Skeletal muscle satellite cell (primary cell): ENCODE results near the gene GCLM.

Source experiments
- H3K27me3 ChIP-seq: 2 replicates; pipeline ENCODE4 v1.7.0; 2013; ENCODE audit warnings: low read length; ENCODE audit not compliant: control insufficient read depth, insufficient read depth
- H3K36me3 ChIP-seq: 2 replicates; pipeline ENCODE4 v1.7.0; 2013; ENCODE audit warnings: mild to moderate bottlenecking, control low read depth, low read length; ENCODE audit not compliant: insufficient read depth
- H3K4me1 ChIP-seq: 2 replicates; pipeline ENCODE4 v1.7.0; 2013; ENCODE audit warnings: low read length; ENCODE audit not compliant: control insufficient read depth, insufficient read depth
- H3K4me2 ChIP-seq: 2 replicates; pipeline ENCODE4 v1.7.0; 2013; ENCODE audit warnings: mild to moderate bottlenecking, low read length
- H3K4me3 ChIP-seq: 2 replicates; pipeline ENCODE4 v1.7.0; 2013; ENCODE audit warnings: low read length
- H3K9ac ChIP-seq: 2 replicates; pipeline ENCODE4 v1.7.0; 2013; ENCODE audit warnings: mild to moderate bottlenecking, low read depth, low read length, moderate library complexity
- H3K9me3 ChIP-seq: replicated peaks from 2 replicates; pipeline ENCODE4 v1.7.0; 2013; ENCODE audit warnings: mild to moderate bottlenecking, control low read depth, low read length

Gene GCLM

DNA sequence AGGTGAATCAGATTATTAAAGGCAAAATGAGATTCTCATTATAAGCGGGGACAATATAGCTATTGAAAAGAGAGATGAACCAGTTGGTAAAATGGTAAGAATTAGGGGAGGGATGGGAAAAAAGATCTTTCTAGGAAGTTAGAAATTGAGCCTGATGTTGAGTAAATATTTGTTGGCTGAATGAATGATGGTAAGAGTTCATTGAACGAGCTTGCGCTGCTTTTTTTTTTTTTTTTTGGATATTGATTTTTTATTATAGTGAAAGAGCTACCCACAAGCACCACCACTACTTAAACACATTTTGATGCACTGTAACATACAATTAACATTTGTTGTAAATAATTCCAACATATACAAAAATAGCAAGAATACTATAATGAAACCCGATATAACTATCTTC lies 1.1 kb upstream of the GCLM start:
- Histone ChIP-seq H3K27me3 (no peaks in the 10 kb centered on the region), H3K9ac (no peak overlapping the region), H3K4me2 (no peak overlapping the region), H3K9me3 (no peaks in the 10 kb centered on the region), H3K36me3 (no peaks in the 10 kb centered on the region), H3K4me3 (no peak overlapping the region), H3K4me1 (peaks cover 17% of the 10 kb centered on the region)

DNA sequence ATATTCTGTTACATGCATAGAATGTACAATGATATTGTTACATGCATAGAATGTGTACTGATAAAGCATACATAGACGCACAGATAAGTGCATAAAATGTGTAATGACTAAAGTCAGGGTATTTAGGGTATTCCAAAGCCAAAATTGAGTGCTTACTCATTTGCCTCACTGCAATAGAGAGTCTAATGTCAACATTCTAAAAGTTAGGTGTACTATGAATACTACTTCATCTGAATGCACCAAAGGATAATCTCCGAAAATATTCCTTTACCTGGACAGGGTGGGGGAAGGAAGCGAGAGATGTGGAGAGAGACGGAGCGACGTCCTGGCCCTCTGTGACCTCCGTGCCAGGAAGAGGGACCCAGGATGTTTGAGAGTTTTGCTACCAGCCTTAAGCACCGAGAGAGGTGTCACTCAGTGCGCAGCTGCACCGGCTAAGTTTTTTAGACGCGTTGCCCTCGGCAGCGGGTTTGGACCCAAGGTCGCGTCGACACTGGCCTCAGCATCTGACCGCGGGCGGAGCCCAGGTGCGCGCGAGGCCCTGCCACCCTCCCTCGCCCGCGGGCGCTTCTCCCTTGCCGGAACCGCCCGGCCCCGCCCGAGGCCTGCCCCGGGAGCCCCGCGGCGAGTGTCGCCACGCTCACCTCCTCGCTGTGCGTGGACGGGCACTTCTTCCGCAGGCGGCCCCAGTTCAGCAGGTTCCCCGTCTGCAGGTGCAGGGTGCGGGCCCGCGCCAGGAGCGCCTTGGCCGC lies 660 bp downstream of the GCLM start:
- H3K4me3 ChIP-seq: peak overlapping the region; percentile 88
- peaks cover 31% of the 10 kb centered on the region for H3K4me1 ChIP-seq
- H3K4me2 ChIP-seq: peak overlapping the region; percentile 86
- H3K9me3 ChIP-seq: no peaks in the 10 kb centered on the region
- no peaks in the 10 kb centered on the region for H3K36me3 ChIP-seq
- no peaks in the 10 kb centered on the region for H3K27me3 ChIP-seq
- H3K9ac ChIP-seq: peak overlapping the region; percentile 87

DNA sequence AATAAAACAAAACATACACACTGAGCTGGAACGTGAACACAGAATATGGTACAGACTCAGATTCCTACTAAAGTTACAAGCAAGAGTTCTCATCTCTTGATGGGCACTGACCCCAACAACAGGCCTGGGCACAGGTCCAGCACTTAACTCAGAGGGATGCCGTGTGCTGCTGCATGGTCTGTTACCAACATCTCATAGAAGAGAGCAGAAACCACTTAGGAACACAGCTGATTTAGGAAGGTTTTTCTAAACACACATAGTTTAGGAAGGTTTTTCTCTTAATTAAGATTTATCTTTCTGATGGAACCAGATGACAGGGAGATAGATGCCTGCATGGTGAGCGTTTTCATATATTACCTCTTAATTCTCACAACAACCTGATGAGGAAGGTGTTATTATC lies 1.5 kb downstream of the GCLM start:
- Histone ChIP-seq H3K27me3 (no peaks in the 10 kb centered on the region), H3K4me2 (peak overlapping the region; percentile 86), H3K36me3 (no peaks in the 10 kb centered on the region), H3K9ac (peak overlapping the region; percentile 87), H3K9me3 (no peaks in the 10 kb centered on the region), H3K4me3 (peak overlapping the region; percentile 88), H3K4me1 (peaks cover 31% of the 10 kb centered on the region)

DNA sequence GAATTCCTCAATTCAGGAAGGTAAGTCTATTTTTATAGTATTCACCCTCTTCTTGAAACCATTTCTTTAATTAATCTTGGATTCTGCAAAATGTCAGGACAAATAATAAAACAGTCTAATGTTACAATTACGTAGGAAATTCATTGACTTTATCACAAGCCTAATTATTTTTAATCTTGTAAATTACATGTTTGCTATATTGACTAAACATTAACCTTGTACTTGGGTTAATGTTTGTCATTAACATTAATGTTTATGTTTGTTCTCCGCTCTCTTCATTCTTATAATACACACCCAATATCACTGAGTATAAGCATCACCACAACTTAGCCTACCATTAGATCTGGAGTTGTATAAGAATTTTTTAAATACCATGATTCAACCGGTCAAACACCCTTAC lies 2.8 kb downstream of the GCLM start:
- no peaks in the 10 kb centered on the region for H3K27me3 ChIP-seq
- H3K4me2 ChIP-seq: peak overlapping the region; percentile 86
- peaks cover 31% of the 10 kb centered on the region for H3K4me1 ChIP-seq
- no peak overlapping the region for H3K4me3 ChIP-seq
- no peaks in the 10 kb centered on the region for H3K9me3 ChIP-seq
- no peak overlapping the region for H3K9ac ChIP-seq
- no peaks in the 10 kb centered on the region for H3K36me3 ChIP-seq

DNA sequence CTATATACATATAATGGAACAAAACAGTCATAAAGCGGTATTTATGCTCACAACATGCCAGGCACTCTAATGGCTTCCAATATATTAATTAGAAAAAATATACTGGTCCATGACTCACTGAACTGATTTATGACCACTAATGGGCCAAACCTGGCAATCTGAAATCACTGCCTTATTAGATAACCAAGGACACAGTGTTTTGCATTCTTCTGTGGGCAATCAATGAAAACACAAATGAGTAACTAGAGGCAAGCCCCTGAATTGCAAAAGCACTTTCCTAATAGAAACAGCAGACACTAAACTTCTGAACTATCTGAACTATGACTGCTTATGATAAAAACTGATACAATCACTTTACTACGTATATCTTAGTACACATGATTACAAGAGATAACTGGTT lies 3.5 kb downstream of the GCLM start:
- peak overlapping the region; percentile 86 for H3K4me2 ChIP-seq
- H3K4me3 ChIP-seq: no peak overlapping the region
- H3K9ac ChIP-seq: no peak overlapping the region
- H3K9me3 ChIP-seq: no peaks in the 10 kb centered on the region
- H3K27me3 ChIP-seq: no peaks in the 10 kb centered on the region
- peaks cover 31% of the 10 kb centered on the region for H3K4me1 ChIP-seq
- peaks cover 4% of the 10 kb centered on the region for H3K36me3 ChIP-seq

DNA sequence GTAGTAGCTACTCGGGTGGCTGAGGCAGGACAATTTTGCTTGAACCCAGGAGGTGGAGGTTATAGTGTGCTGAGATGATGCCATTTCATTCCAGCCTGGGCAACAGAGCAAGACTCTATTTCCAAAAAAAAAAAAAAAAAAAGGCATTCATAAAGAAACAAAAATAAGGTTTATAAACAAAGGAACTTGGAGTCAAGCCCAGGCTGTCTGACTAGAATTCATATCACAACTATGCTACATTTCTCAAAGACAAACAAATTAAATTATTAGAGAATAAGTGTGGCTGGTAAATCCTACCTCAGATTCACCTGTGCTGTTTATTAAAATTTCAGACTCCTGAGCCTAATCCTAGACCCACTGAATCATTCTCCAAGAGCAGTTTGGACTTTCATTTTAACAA lies 4.2 kb downstream of the GCLM start:
- H3K9me3 ChIP-seq: no peaks in the 10 kb centered on the region
- H3K9ac ChIP-seq: no peak overlapping the region
- H3K27me3 ChIP-seq: no peaks in the 10 kb centered on the region
- peaks cover 10% of the 10 kb centered on the region for H3K36me3 ChIP-seq
- H3K4me1 ChIP-seq: peaks cover 31% of the 10 kb centered on the region
- H3K4me2 ChIP-seq: peak overlapping the region; percentile 11
- H3K4me3 ChIP-seq: no peak overlapping the region

DNA sequence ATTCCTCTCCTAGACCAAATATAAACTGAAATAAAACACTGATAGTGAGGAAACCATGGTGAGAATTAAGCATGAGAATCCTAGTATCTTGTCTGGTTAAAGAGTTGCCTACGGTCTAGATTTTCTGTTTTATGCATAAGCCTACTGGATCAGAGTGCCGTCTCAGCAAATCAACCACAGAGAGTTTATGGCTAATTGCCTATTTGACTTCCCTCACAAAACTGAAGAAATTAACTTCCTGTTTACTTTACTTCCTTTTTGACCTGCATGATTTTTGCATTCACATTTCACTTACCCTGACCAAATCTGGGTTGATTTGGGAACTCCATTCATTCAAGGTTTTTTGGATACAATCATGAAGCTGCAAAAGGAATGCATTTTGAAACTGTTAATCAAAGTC lies 5.0 kb downstream of the GCLM start:
- Histone ChIP-seq H3K27me3 (no peaks in the 10 kb centered on the region), H3K4me2 (peak overlapping the region; percentile 19), H3K36me3 (peaks cover 18% of the 10 kb centered on the region), H3K4me3 (no peak overlapping the region), H3K9ac (no peak overlapping the region), H3K4me1 (peaks cover 31% of the 10 kb centered on the region), H3K9me3 (no peaks in the 10 kb centered on the region)

DNA sequence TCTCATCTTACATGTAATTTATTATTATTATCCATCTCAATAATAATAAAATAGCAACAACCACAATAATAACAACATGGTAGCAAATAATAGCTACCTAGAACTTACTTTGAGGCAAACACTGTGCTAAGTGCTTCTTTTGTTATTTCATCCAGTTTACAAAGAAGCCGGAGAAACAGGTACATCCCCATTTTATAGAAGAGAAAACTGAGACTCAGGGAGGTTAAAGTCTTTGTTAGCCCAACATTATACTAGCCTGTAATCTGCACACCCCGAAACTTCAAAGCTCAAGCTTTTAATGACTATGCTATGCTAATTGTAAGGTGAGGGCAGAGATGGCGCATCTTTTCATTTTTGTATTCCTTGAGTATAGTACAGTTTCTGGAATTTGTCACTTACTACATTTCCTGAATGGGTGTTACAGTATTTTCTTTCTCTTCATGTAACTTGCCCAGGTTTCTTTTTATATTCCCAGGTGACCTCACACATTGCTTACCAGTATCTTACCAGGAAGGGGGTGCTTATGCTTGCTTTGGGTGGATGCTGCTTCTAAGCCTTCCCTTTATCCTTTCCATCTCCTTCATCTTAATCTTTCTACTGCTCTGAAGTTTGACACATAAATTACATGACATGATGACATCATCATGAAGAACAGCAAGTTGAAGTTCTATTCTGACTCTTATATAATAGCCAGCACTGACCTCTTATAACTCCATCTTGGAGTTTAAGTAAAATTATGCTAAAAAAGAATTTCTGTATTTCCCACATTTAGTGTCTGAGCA lies 8.3 kb downstream of the GCLM start:
- no peak overlapping the region for H3K4me2 ChIP-seq
- no peak overlapping the region for H3K9ac ChIP-seq
- no peaks in the 10 kb centered on the region for H3K9me3 ChIP-seq
- peaks cover 19% of the 10 kb centered on the region for H3K4me1 ChIP-seq
- H3K27me3 ChIP-seq: no peaks in the 10 kb centered on the region
- H3K4me3 ChIP-seq: no peak overlapping the region
- peaks cover 36% of the 10 kb centered on the region for H3K36me3 ChIP-seq

DNA sequence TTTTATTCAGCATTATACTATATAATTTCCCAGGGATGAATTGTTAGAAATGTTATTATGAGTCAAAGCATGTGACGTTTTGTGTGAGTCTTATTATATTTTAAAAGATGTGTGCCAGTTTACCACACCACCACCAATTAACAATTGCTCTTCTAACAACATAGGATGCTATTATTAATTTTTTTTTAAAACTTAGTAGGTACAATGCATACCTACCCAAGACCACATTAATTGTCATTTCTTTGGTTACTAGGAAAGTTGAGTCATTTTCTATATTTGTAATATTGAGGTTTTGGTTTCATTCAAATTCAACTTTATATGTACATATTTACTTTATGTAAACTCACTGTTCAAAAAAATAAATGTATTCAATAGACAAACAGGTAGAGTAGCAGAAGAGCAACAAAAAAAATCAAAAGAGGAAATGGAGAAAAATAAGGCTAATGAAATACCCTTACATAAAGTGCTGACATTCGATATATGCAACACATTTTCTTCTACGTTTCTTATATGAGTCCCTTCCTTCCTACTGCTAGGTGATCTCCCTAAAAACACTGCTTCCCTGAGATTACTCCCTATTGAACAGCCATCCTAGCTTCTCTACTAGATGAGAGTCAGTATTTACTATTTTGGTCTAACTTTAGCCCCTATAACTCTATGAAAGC lies 9.6 kb downstream of the GCLM start:
- Histone ChIP-seq H3K36me3 (peaks cover 36% of the 10 kb centered on the region), H3K9ac (no peak overlapping the region), H3K4me3 (no peak overlapping the region), H3K27me3 (no peaks in the 10 kb centered on the region), H3K4me1 (peaks cover 8% of the 10 kb centered on the region), H3K4me2 (no peak overlapping the region), H3K9me3 (no peaks in the 10 kb centered on the region)

DNA sequence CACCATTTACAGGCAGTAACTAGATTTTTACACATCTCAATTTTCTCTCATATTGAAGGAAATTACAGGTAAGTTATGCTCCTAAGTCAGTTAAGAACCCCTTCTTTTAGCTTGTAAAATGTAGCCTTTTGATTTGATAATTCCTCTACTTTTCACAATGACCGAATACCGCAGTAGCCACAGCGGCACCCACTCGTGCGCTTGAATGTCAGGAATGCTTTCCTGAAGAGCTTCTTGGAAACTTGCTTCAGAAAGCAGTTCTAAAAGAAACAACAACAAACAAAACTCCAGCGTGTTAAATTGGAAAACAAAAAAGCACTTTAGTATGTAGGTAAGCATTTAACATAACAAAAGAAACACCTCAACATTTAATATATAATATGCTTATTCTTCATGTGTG lies 20.3 kb downstream of the GCLM start:
- Histone ChIP-seq H3K36me3 (peaks cover 34% of the 10 kb centered on the region), H3K4me2 (no peak overlapping the region), H3K4me3 (no peak overlapping the region)

DNA sequence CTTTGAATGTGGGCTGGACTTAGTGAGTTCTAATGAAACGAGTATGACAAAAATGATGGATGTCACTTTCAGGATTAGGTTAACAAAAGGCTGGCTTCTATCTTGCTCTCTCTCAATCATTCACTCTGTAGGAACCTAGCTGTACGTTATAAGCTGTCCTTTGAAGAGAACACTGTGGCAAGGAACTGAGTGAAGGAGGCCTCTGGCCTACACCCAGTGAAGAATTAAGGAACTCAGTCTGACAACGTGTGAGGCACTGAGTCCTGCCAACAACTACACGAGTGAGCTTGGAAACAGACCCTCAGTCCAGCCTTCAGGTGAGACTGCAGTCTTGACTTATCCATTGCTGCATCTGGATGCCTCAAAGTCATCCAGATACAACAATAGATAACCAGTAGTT lies 27.0 kb downstream of the GCLM start:
- Histone ChIP-seq H3K4me1 (peaks cover 9% of the 10 kb centered on the region), H3K4me2 (no peak overlapping the region), H3K9me3 (no peaks in the 10 kb centered on the region), H3K36me3 (peaks cover 19% of the 10 kb centered on the region), H3K4me3 (no peak overlapping the region), H3K27me3 (no peaks in the 10 kb centered on the region), H3K9ac (no peak overlapping the region)

More for the DNA sequence above, 20.3 kb downstream of the GCLM start:
- H3K9me3 ChIP-seq: no peaks in the 10 kb centered on the region
- H3K4me1 ChIP-seq: no peaks in the 10 kb centered on the region
- H3K9ac ChIP-seq: no peak overlapping the region
- no peaks in the 10 kb centered on the region for H3K27me3 ChIP-seq
